Activated CD8-positive, alpha-beta T cell treated with anti-CD3 and anti-CD28 coated beads, Interleukin-2, amount 10 ng/mL, durations not matched to agents 7 days and 5 days (primary cell): ENCODE data around the gene RAPGEF6. TPM values are rescaled to one million over a fixed set of nuclear protein-coding genes. Genes with fewer than 3 reads are reported as not detected.
"Not testable (repeated sequence)": the region's sequence is repeated elsewhere in the genome, so short reads cannot be mapped to it uniquely, and the experiment has no call there.

Source experiments
- ATAC-seq: fragments of 150-1000 bp; cut with Tn5 transposase; one replicate; pipeline ENCODE4 v1.10.0; 2021; ENCODE audit warnings: moderate library complexity
- CTCF ChIA-PET: fragments of 350-600 bp; sonication (Branson Sonifier 250); formaldehyde crosslinking; loops from one replicate; lab custom pipeline; 2021; ENCODE audit warnings: antibody characterized with exemption; lab: Charles Lee
- POLR2A ChIA-PET: fragments of 350-600 bp; sonication (Branson Sonifier 250); formaldehyde crosslinking; loops from one replicate; lab custom pipeline; 2021; ENCODE audit warnings: antibody characterized with exemption; lab: Charles Lee
- DNase-seq: peaks from one replicate; pipeline ENCODE4 v3.0.0-alpha.2; 2020
- H3K27ac Mint-ChIP-seq: one replicate; pipeline ENCODE4 v1.8.0; 2021; ENCODE audit warnings: mild to moderate bottlenecking, mixed read lengths
- H3K27me3 Mint-ChIP-seq: one replicate; pipeline ENCODE4 v1.8.0; 2021; ENCODE audit warnings: low read depth, mixed read lengths
- H3K36me3 Mint-ChIP-seq: one replicate; pipeline ENCODE4 v1.8.0; 2021; ENCODE audit warnings: low read depth, mixed read lengths
- H3K4me1 Mint-ChIP-seq: one replicate; pipeline ENCODE4 v1.8.0; 2021; ENCODE audit warnings: low read depth, mixed read lengths
- H3K4me3 Mint-ChIP-seq: one replicate; pipeline ENCODE4 v1.8.0; 2021; ENCODE audit warnings: mild to moderate bottlenecking, mixed read lengths
- H3K9me3 Mint-ChIP-seq: one replicate; pipeline ENCODE4 v1.8.0; 2022; ENCODE audit warnings: mixed read lengths; ENCODE audit not compliant: insufficient read depth
- total RNA-seq, 2 experiments: library from RNA; stranded (reverse); gene quantifications; one replicate each; pipeline ENCODE4 v1.2.3, GENCODE V29; 2021

RAPGEF6 gene
- total RNA-seq, 2 experiments from 2014 or later = 36.4 to 40.9 TPM

GRCh38 chr5:131491749-131492148 lies 143.3 kb downstream of the RAPGEF6 start:
- no peaks in the 10 kb centered on the region for H3K9me3 Mint-ChIP-seq
- ATAC-seq (no peak), DNase-seq (no peak)
- H3K27me3 Mint-ChIP-seq = no peaks in the 10 kb centered on the region
- CTCF ChIA-PET = no interaction called here
- no peak overlapping the region for H3K4me3 Mint-ChIP-seq
- H3K4me1 Mint-ChIP-seq = peaks cover 10% of the 10 kb centered on the region
- no peak overlapping the region for H3K27ac Mint-ChIP-seq
- H3K36me3 Mint-ChIP-seq = peaks cover 66% of the 10 kb centered on the region
- POLR2A ChIA-PET = no interaction called here

GRCh38 chr5:131488463-131488862 lies 146.6 kb downstream of the RAPGEF6 start:
- Mint-ChIP-seq H3K36me3 (peaks cover 57% of the 10 kb centered on the region), H3K27me3 (no peaks in the 10 kb centered on the region), H3K27ac (peak overlapping the region; percentile 43), H3K4me1 (peaks cover 10% of the 10 kb centered on the region), H3K4me3 (no peak overlapping the region), H3K9me3 (no peaks in the 10 kb centered on the region)
- DNase-seq (no peak), ATAC-seq (peak; percentile 30)
- ChIA-PET POLR2A (no interaction called here), CTCF (interaction anchor here (1.3 to 1.4 kb wide), 4 partner anchors 11 to 101 kb away, joined by 3 to 5 read pairs (median 4); no protein-coding TSS in a partner anchor)

DNA sequence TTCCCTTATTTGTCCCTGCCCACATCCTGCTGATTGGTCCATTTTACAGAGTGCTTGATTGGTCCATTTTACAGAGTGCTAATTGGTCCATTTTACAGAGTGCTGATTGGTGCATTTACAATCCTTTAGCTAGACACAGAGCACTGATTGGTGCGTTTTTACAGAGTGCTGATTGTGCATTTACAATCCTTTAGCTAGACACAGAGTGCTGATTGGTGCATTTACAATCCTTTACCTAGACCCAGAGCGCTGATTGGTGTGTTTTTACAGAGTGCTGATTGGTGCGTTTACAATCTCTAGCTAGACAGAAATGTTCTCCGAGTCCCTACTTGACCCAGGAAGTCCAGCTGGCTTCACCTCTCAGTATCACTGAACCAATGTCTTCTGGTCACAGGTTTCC lies 147.7 kb downstream of the RAPGEF6 start:
- not testable (repeated sequence) for H3K9me3 Mint-ChIP-seq, ATAC-seq, H3K27me3 Mint-ChIP-seq, DNase-seq, H3K27ac Mint-ChIP-seq, H3K4me3 Mint-ChIP-seq
- H3K36me3 Mint-ChIP-seq = peaks cover 63% of the 10 kb centered on the region
- ChIA-PET CTCF (interaction anchor here (1.4 kb wide), 1 partner anchor 100 kb away, joined by 3 read pairs; no protein-coding TSS in a partner anchor), POLR2A (interaction anchor here (0.9 kb wide), 1 partner anchor 45 kb away, joined by 6 read pairs; no protein-coding TSS in a partner anchor)
- peaks cover 15% of the 10 kb centered on the region for H3K4me1 Mint-ChIP-seq

- POLR2A ChIA-PET = no interaction called here
- Mint-ChIP-seq H3K27me3 (no peaks in the 10 kb centered on the region), H3K4me3 (no peak overlapping the region), H3K36me3 (peaks cover 74% of the 10 kb centered on the region), H3K9me3 (peaks cover 5% of the 10 kb centered on the region), H3K27ac (peak overlapping the region; percentile 8), H3K4me1 (peaks cover 39% of the 10 kb centered on the region)
- CTCF ChIA-PET = interaction anchor here (1.2 kb wide), 1 partner anchor 65 kb away, joined by 3 read pairs; no protein-coding TSS in a partner anchor
- ATAC-seq (no peak), DNase-seq (no peak)
Observed at GRCh38 chr5:131482617-131483016, 152.4 kb downstream of the RAPGEF6 start.

- DNase-seq (no peak), ATAC-seq (no peak)
- H3K4me3 Mint-ChIP-seq = no peak overlapping the region
- peaks cover 71% of the 10 kb centered on the region for H3K36me3 Mint-ChIP-seq
- no peaks in the 10 kb centered on the region for H3K27me3 Mint-ChIP-seq
- H3K27ac Mint-ChIP-seq = peak overlapping the region; percentile 52
- peaks cover 39% of the 10 kb centered on the region for H3K4me1 Mint-ChIP-seq
- POLR2A ChIA-PET = no interaction called here
- peaks cover 5% of the 10 kb centered on the region for H3K9me3 Mint-ChIP-seq
- CTCF ChIA-PET = interaction anchor here (2.4 kb wide), 1 partner anchor 58 kb away, joined by 6 read pairs; no protein-coding TSS in a partner anchor
Observed at GRCh38 chr5:131481569-131481968, 153.5 kb downstream of the RAPGEF6 start.

DNA sequence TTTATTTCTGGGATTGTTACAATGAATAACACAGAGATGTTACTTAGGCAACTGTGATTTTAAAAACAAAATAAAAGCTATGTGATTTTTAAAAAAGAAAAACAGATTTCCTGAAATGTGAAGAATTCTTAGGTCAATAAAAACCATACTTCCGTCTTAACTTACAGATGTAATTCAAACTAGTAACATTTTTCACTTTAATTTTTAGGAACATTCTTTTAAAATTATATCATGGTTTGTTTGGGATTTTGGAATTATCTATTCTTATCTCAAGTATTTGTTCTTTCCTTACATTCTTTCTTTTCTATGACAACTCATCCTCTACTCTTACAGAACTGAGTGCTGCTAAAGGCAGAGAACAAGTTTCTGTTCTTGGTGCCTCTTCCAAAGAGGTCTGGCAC lies 159.5 kb downstream of the RAPGEF6 start:
- no peak overlapping the region for H3K4me3 Mint-ChIP-seq
- peaks cover 56% of the 10 kb centered on the region for H3K36me3 Mint-ChIP-seq
- no peaks in the 10 kb centered on the region for H3K9me3 Mint-ChIP-seq
- POLR2A ChIA-PET = no interaction called here
- no peak for ATAC-seq
- no peaks in the 10 kb centered on the region for H3K27me3 Mint-ChIP-seq
- CTCF ChIA-PET = no interaction called here
- no peak overlapping the region for H3K27ac Mint-ChIP-seq
- DNase-seq = no peak
- peaks cover 22% of the 10 kb centered on the region for H3K4me1 Mint-ChIP-seq

DNA sequence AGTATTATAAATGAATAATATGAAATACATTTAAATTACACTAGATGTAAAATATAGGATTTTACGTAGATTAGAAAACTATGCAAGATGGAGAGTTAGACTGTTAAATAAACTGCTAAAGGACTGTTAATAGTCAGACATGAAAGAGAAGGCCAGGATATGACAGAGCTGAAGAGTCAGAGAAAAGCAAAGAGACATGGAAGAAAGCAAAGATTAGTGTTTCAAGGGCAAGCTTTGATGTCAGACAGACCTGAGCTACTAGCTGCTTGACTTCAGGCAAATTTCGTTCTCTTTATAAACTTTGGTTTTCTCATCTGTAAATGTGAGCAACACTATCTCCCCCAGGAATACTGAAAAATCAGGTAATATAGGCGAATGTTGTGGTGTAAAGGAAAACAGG lies 161.3 kb downstream of the RAPGEF6 start:
- no peaks in the 10 kb centered on the region for H3K9me3 Mint-ChIP-seq
- H3K27ac Mint-ChIP-seq = peak overlapping the region; percentile 3
- CTCF ChIA-PET = no interaction called here
- DNase-seq (no peak), ATAC-seq (no peak)
- peaks cover 45% of the 10 kb centered on the region for H3K36me3 Mint-ChIP-seq
- H3K4me1 Mint-ChIP-seq = peaks cover 5% of the 10 kb centered on the region
- POLR2A ChIA-PET = no interaction called here
- H3K27me3 Mint-ChIP-seq = no peaks in the 10 kb centered on the region
- H3K4me3 Mint-ChIP-seq = no peak overlapping the region

DNA sequence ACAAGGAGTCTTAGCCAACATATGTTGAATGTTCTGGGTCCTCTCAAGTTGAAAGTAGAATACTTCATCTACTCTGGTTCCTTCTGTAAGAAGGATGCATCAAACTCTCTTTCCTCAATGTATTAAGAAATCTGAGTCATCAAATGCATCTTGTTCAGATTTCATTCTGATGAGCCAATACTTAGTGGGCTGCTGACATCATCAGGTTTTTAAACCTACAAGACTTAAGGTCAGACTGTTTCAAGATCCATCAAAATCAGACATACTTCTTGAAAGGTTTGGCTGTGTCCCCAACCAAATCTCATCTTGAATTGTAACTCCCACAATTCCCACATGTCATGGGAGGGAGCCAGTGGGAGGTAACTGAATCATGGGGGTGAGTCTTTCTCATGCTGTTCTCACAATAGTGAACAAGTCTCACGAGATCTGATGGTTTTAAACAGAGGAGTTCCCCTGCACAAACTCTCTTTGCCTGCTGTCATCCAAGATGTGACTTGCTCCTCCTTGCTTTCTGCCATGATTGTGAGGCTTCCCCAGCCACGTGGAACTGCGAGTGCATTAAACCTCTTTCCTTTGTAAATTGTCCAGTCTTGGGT lies 168.8 kb downstream of the RAPGEF6 start:
- peaks cover 17% of the 10 kb centered on the region for H3K4me1 Mint-ChIP-seq
- H3K9me3 Mint-ChIP-seq = no peaks in the 10 kb centered on the region
- ATAC-seq (no peak), DNase-seq (no peak)
- no peaks in the 10 kb centered on the region for H3K27me3 Mint-ChIP-seq
- ChIA-PET POLR2A (no interaction called here), CTCF (no interaction called here)
- H3K36me3 Mint-ChIP-seq = peaks cover 50% of the 10 kb centered on the region
- no peak overlapping the region for H3K4me3 Mint-ChIP-seq
- H3K27ac Mint-ChIP-seq = no peak overlapping the region

GRCh38 chr5:131463656-131464055 lies 171.4 kb downstream of the RAPGEF6 start:
- Mint-ChIP-seq H3K4me3 (no peak overlapping the region), H3K4me1 (peaks cover 21% of the 10 kb centered on the region), H3K36me3 (peaks cover 58% of the 10 kb centered on the region), H3K9me3 (no peaks in the 10 kb centered on the region), H3K27me3 (no peaks in the 10 kb centered on the region), H3K27ac (no peak overlapping the region)
- DNase-seq (no peak), ATAC-seq (no peak)
- ChIA-PET POLR2A (no interaction called here), CTCF (interaction anchor here (1.3 kb wide), 1 partner anchor 23 kb away, joined by 3 read pairs; no protein-coding TSS in a partner anchor)

DNA sequence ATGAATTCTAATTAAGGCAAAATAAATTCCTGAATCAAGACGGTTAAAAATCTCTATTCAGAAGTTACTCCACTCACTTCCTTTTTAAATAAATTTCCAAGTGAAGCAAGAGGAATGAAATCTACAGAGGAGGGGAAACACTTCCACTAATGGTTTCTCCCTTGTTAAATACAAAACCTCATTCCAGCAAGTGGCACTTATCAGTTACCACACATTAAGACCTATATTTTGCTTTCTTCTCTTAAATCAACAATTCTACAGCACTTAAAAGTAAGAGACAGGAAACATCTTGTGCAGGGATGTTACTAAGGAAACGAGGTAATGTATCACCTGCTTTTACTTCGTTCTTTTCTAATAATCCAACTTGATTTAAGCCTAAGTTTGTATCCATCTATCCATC lies 172.6 kb downstream of the RAPGEF6 start:
- no peaks in the 10 kb centered on the region for H3K9me3 Mint-ChIP-seq
- no peak overlapping the region for H3K4me3 Mint-ChIP-seq
- peaks cover 21% of the 10 kb centered on the region for H3K4me1 Mint-ChIP-seq
- H3K27me3 Mint-ChIP-seq = no peaks in the 10 kb centered on the region
- H3K27ac Mint-ChIP-seq = no peak overlapping the region
- peaks cover 61% of the 10 kb centered on the region for H3K36me3 Mint-ChIP-seq
- POLR2A ChIA-PET = no interaction called here
- CTCF ChIA-PET = interaction anchor here (1.0 kb wide), 1 partner anchor 71 kb away, joined by 3 read pairs; no protein-coding TSS in a partner anchor
- ATAC-seq = no peak
- DNase-seq = no peak

- DNase-seq (no peak), ATAC-seq (no peak)
- ChIA-PET CTCF (interaction anchor here (1.3 kb wide), 1 partner anchor 40 kb away, joined by 3 read pairs; no protein-coding TSS in a partner anchor), POLR2A (no interaction called here)
- Mint-ChIP-seq H3K4me1 (peaks cover 20% of the 10 kb centered on the region), H3K4me3 (no peak overlapping the region), H3K27me3 (no peaks in the 10 kb centered on the region), H3K9me3 (no peaks in the 10 kb centered on the region), H3K27ac (no peak overlapping the region), H3K36me3 (peaks cover 60% of the 10 kb centered on the region)
Observed at GRCh38 chr5:131461742-131462141, 173.3 kb downstream of the RAPGEF6 start.

GRCh38 chr5:131460867-131461572 lies 174.0 kb downstream of the RAPGEF6 start:
- POLR2A ChIA-PET = no interaction called here
- Mint-ChIP-seq H3K4me1 (peaks cover 19% of the 10 kb centered on the region), H3K9me3 (no peaks in the 10 kb centered on the region), H3K27me3 (no peaks in the 10 kb centered on the region), H3K36me3 (peaks cover 58% of the 10 kb centered on the region), H3K4me3 (no peak overlapping the region), H3K27ac (no peak overlapping the region)
- CTCF ChIA-PET = interaction anchor here (0.8 to 1.3 kb wide), 3 partner anchors 13 to 41 kb away, joined by 3 to 5 read pairs (median 3); no protein-coding TSS in a partner anchor
- DNase-seq (no peak), ATAC-seq (no peak)
